Bone marrow (tissue), 2 donors: ENCODE data around the gene CYP4F11.
"Not testable (repeated sequence)": the region's sequence is repeated elsewhere in the genome, so short reads cannot be mapped to it uniquely, and the experiment has no call there.

Source experiments
- DNase-seq, 2 donors: peaks; one replicate each; lab custom pipeline; 2025; lab: John Stamatoyannopoulos, UW

The CYP4F11 gene

DNA sequence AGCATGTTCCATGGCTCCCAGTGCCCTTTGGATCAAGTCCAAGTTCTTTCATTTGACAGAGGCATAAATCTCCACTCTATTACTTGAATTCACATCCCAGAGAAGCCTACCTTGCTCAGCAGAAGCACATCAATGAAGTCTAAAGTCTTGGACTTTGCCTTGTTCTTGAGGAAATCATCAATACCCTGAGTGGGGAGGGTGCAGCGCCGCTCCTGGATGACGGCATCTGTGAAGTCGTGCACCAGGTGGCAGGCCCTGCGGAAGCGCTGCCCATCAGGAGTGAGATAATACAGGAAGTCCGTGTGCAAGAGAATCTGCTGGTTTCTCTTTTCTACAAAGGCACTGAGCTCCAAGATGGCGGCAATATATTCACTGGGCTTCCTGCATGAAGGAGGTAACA lies 10.6 kb downstream of the CYP4F11 start:
- no peak for DNase-seq

- DNase-seq: no peak
Measured at GRCh38 chr19:15922021-15922420, 12.3 kb downstream of the CYP4F11 start.

- DNase-seq: no peak
Measured at GRCh38 chr19:15919243-15919642, 15.1 kb downstream of the CYP4F11 start.

GRCh38 chr19:15915109-15915508 lies 19.2 kb downstream of the CYP4F11 start:
- no peak for DNase-seq

DNA sequence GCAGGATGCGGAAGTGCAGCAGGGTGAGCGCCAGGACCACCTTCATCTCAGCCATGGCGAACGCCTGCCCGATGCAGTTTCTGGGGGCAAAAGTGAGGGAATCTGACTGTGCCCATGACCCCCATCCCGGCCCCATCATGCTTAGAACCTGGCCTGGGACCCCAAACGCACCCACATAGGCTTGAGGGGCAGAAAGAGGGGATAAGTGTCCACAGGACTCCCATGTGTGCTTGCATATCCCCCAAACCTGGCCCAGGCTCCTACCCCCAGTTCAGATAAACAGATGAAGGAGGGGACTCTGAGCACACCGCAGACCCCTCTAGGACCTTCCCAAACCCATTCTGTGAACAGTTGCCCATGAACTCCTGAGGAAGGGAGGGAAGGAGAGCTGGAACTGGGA lies 20.5 kb downstream of the CYP4F11 start:
- no peak for DNase-seq

- no peak for DNase-seq
Measured at GRCh38 chr19:15913384-15913783, 20.9 kb downstream of the CYP4F11 start.

DNA sequence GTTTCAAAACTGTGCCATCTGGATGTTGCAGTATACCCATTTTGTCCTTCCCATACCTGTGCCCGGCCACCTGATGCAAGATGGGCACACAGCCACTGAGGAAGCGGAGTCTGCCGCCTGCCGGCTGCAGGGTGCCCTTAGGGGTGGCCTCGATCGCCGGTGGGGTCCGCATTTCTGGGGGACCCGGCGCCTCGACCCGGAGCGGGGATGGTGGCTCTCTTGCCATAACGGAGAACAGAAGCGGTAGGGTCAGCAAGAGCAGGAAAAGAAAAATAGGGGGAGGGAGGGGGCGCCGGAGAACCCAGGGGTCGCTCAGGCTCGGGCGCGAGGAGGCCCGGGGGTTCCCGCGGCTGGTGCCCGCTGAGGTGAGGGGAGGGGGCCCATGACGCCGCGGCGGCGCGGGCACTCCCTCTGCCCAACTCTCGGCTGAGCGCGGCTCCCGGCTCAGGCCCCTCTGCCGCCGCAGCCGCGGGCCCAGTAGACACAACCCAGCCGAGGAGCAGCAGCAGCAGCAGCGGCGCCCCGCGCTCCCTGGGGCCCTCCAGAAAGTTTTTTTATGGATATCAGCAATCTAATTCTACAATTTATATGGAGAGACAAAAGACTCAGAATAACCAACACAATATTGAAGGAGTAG lies 22.6 kb downstream of the CYP4F11 start:
- DNase-seq: no peak

- DNase-seq: no peak
Measured at GRCh38 chr19:15905026-15905425, 29.3 kb downstream of the CYP4F11 start.

GRCh38 chr19:15902898-15903297 lies 31.4 kb downstream of the CYP4F11 start:
- DNase-seq: not testable (repeated sequence)

- DNase-seq: no peak
Measured at GRCh38 chr19:15902254-15902653, 32.1 kb downstream of the CYP4F11 start.

- no peak for DNase-seq
Measured at GRCh38 chr19:15900504-15900903, 33.8 kb downstream of the CYP4F11 start.

GRCh38 chr19:15900032-15900431 lies 34.3 kb downstream of the CYP4F11 start:
- DNase-seq: not testable (repeated sequence)

DNA sequence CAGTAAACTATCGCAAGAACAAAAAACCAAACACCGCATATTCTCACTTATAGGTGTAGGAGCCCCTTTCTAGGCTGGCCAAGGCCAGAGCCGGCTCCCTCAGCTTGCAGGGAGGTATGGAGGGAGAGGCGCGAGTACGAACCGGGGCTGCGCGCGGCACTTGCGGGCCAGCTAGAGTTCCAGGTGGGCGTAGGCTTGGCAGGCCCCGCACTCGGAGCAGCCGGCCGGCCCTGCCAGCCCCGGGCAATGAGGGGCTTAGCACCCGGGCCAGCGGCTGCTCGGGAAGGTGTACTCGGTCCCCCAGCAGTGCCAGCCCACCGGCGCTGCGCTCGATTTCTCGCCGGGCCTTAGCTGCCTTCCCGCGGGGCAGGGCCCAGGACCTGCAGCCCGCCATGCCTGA lies 34.8 kb downstream of the CYP4F11 start:
- not testable (repeated sequence) for DNase-seq

GRCh38 chr19:15897738-15898276 lies 36.5 kb downstream of the CYP4F11 start, which contains the start of gene CYP4F2:
Gene CYP4F2, minus strand, starts transcription at chr19:15898074. Its CDS starts 463 bp downstream, at chr19:15897611.
- no peak for DNase-seq

DNA sequence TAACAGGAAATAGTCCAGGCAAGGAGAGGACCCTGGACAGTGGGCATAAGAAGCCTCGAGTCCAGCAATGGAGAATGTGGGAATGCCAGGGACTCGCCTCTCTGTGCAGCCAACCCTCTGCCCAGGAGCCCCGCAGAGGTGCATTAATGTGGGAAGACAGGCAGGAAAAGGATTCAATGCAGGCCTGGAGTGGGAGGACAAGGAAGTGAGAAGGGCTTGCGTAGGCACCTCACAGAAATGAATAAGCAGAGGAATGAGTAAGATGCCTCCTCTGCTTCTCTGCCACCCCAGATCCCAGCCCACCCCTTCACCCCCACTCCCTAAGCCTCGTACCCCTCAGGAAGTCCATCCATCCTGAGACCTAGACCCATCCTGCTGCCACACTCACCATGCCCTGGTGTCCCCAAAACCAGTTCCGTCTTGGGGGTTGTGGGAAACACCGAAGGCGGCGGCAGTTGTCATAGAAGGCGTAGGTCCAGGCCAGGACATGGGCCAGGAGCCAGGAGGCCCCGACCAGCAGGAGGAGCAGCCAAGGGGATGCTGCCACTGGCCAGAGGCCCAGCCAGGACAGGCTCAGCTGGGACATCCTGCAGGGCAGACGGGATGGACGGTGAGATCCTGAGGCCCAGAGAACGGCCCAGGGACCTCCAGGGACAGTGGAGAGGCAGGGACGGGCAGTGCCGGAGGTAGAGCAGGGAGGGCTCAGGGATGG lies 37.1 kb downstream of the CYP4F11 start:
- DNase-seq: no peak

DNA sequence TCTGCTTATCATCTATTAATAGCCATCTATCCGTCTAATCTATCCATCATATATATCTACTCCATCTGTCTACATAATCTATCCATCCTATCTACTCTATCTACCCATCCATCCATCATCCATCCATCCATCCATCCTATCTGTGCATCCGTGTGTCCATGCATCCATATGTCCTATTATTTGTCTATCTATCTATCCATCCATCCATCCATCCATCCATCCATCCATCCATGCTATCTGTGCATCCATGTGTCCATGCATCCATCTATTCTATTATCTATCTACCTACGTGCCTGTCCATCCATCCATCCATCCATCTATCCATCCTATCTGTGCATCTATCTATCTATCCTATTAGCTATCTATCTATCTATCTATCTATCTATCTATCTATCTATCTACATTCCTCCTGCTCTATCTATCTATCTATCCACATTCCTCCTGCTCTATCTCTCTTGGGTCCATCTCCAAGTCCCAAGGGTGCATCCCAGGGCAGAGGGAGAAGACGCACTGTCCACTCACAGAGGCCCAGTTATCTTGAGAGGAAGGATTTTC lies 38.4 kb downstream of the CYP4F11 start:
- DNase-seq: no peak

- no peak for DNase-seq
Measured at GRCh38 chr19:15894359-15894758, 40.0 kb downstream of the CYP4F11 start.

DNA sequence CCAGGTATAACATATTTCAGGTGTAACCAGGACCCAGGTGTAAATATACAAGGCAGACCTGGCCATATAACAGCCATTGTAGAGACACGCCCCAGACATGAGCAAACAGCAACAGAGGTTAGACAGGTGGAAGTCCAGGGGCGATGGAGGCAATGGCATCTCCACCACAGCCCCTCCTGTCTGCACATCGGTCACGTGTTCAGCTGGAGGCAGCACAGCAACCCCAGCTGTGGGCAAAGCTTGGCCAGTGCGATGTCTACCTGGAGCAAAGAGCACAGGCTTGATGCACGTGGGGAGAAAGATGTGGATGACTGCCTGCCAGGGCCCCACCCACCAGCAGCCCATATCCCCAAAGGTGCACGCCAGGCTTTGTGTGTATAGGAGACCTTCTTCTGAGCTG lies 40.9 kb downstream of the CYP4F11 start:
- no peak for DNase-seq

DNA sequence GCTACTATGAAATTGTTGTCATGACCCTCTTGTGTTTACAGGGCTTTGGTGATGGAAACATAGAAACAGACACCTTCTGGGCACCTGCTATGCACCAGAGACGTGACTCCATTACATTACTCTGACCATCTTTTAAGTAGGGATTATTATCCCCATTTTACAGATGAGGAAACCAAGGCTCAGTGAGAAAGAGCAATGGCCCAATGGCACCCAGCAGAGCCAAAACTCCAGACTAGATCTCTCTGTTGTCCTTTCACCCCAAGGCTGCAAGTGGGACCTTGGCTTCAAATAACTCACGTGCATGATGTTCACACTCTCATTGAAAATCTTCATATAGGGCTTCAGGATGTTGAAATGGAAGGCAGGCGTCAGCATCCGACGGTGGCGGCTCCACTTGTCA lies 42.3 kb downstream of the CYP4F11 start:
- no peak for DNase-seq

DNA sequence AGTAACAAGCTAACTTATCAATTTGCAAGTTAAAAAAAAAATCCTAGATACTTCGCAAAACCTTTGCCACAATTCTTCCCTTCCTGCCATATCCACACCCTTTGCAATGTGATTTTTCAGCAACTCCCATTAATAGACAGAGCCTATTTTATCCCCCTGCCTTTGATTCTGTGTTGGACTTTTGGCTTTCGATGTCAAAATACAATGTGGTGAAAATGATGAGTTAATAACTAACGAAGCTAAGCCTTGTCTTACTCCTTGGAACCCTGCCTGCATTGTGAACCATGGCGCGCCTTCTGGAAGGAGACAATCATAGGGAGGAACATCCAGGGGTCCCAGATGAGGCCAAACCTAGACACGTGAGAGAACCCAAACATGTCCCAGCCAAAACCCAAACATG lies 42.9 kb downstream of the CYP4F11 start:
- DNase-seq: no peak

DNA sequence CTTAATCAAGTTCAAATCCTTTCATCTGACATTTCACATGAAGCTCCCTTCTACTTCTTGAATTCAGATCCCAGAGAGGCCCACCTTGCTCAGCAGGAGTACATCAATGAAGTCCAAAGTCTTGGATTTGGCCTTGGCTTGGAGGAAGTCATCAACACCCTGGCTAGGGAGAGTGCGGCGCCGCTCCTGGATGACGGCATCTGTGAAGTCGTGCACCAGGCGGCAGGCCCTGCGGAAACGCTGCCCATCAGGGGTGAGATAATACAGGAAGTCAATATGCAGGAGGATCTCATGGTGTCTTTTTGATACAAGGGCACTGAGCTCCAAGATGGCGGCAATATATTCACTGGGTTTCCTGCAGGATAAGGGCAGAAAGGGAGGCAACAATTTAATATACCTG lies 45.0 kb downstream of the CYP4F11 start:
- not testable (repeated sequence) for DNase-seq

DNA sequence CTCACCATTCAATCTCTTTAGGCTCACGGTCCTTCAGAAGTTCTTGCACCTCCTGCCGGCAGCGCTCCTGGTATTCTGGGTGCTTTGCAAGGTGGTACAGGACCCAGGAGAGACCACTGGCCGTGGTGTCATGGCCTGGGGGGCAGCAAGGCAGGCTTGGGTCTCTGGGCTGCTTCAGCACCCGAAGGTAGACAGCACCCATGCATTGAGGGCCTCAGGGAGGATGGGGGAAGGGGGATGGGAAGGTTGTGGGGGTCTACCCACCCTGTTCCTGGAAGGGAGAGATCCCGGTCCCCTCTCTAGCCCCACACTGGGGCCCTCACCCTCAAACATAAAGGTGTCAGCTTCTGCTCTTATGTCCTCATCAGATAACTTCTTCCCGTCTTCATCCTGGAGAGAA lies 48.4 kb downstream of the CYP4F11 start:
- DNase-seq: no peak

- DNase-seq: no peak
Measured at GRCh38 chr19:15885167-15885566, 49.2 kb downstream of the CYP4F11 start.
